ENCODE measurements around the gene TBC1D22A.

The TBC1D22A gene

DNA sequence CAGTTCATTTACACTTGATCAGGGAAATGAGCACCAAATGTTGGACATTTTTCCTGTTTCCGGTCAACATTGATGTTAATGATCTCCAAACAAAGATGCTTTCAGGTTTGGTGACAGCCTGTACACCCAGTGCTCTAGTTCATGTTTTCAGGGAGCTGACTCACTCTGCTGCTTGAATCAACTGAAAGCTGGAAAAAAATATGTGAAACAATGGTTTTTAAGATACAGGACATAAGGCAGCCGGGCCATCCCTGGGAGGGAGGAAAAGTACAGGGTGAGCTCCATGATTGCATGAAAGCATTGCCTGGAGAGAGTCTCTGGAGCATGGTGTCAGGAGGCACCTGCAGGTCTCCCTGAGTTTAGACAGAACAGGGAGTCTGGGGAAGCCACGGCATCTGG lies 259.6 kb downstream of the TBC1D22A start:
- H3K9me3 Mint-ChIP-seq, result peaks cover 17% of the 10 kb centered on the region
- H3K4me1 Mint-ChIP-seq (ENCODE audit: low read depth), result peaks cover 4% of the 10 kb centered on the region
- no peaks in the 10 kb centered on the region for H3K27me3 Mint-ChIP-seq (ENCODE audit: low read depth)
- H3K27ac Mint-ChIP-seq, result no peak overlapping the region
- no peak overlapping the region for H3K4me3 Mint-ChIP-seq
- H3K36me3 Mint-ChIP-seq (ENCODE audit: low read depth), result peaks cover 26% of the 10 kb centered on the region

DNA sequence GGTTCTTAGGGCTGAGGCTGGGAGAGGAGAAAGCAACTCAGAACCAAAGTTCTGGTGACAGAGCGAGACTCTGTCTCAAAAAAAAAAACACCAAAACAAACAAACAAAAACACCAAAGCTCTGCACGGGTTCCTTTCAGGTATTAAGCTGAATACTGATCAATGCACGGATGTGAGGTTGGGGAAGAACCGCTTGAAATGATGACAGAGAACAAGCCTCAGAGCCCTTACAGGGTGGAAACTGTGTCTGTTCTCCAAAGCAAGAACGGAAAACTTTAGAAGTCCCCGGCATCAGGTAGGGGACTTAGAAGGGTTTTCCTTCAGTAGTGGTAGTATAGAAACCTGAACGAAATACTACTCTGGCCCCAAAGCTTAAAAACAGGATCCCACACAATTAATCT lies 260.0 kb downstream of the TBC1D22A start:
- Mint-ChIP-seq H3K36me3 (ENCODE audit: low read depth) (peaks cover 25% of the 10 kb centered on the region), H3K27ac (no peak overlapping the region), H3K4me1 (ENCODE audit: low read depth) (peaks cover 4% of the 10 kb centered on the region), H3K27me3 (ENCODE audit: low read depth) (no peaks in the 10 kb centered on the region), H3K9me3 (peaks cover 17% of the 10 kb centered on the region), H3K4me3 (no peak overlapping the region)

GRCh38 chr22:47023871-47024270 lies 261.4 kb downstream of the TBC1D22A start:
- H3K27ac Mint-ChIP-seq, result no peak overlapping the region

DNA sequence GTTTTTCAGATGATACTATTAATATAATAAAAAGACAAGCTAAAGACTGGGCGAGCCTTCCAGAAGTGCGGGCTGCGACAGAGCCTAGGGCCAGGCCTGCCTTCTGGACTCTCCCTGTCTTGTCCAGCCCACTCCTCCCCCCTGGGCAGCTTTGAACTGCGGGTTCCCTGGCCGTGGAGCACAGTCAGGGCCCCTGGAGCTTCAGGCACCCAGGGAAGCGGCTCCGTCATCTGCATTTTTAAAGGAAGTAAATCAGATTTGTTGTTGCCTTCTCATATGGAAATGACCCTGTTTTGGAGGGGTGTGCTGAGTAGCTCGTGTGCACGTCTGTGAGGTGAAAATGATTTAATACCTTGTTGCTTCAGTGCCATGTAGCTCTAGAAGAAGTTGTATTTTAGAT lies 265.3 kb downstream of the TBC1D22A start:
- Mint-ChIP-seq H3K4me1 (ENCODE audit: low read depth) (no peaks in the 10 kb centered on the region), H3K4me3 (no peak overlapping the region), H3K36me3 (ENCODE audit: low read depth) (no peaks in the 10 kb centered on the region), H3K27me3 (ENCODE audit: low read depth) (no peaks in the 10 kb centered on the region), H3K9me3 (no peaks in the 10 kb centered on the region), H3K27ac (no peak overlapping the region)

More at GRCh38 chr22:47023871-47024270, 261.4 kb downstream of the TBC1D22A start:
- peaks cover 19% of the 10 kb centered on the region for H3K36me3 Mint-ChIP-seq (ENCODE audit: low read depth)
- H3K4me3 Mint-ChIP-seq, result no peak overlapping the region
- H3K9me3 Mint-ChIP-seq, result peaks cover 11% of the 10 kb centered on the region
- no peaks in the 10 kb centered on the region for H3K27me3 Mint-ChIP-seq (ENCODE audit: low read depth)
- peaks cover 4% of the 10 kb centered on the region for H3K4me1 Mint-ChIP-seq (ENCODE audit: low read depth)

DNA sequence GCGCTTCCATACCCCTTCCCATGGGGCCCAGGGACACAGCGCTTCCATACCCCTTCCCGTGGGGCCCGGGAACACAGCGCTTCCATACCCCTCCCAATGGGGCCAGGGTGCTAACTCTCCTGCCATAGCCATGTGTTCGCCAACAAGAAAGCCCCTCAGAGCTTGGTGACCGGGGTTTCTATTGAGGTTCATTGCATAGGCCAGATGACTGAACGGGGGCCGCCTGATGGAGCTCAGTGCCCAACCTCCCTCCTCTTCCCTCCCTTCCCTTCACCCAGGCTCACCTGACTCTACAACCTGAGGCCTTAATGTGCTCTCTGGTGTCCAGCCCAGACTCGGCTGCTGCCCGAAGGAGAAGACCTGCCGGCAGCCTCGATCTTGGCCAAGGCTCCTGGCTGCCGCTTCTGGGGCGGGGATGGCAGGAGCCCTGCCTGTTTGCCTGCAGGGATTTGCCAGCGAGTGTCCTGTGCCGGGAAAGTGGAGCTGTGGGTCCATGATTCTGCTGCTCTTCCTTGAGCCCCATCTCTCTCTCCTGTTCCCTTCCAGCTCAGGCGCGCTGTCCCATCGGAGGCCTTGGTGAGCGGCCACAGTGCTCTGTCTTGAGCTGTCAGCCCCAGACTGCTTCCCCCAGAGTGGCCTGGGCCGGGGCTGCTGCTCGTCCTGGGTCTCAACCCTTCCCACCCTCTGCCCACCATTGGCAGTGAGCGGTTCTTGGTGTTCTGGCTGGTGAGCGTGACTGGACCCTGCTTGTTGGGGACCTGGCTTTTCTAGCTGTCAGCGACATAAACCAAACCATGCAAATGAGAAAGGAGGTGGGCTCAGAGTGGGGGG lies 267.0 kb downstream of the TBC1D22A start:
- Mint-ChIP-seq H3K4me1 (ENCODE audit: low read depth) (no peaks in the 10 kb centered on the region), H3K27me3 (ENCODE audit: low read depth) (no peaks in the 10 kb centered on the region), H3K27ac (no peak overlapping the region), H3K4me3 (no peak overlapping the region), H3K9me3 (no peaks in the 10 kb centered on the region), H3K36me3 (ENCODE audit: low read depth) (no peaks in the 10 kb centered on the region)

GRCh38 chr22:47030143-47030661 lies 267.8 kb downstream of the TBC1D22A start:
- Mint-ChIP-seq H3K27me3 (ENCODE audit: low read depth) (no peaks in the 10 kb centered on the region), H3K36me3 (ENCODE audit: low read depth) (no peaks in the 10 kb centered on the region), H3K4me3 (no peak overlapping the region), H3K4me1 (ENCODE audit: low read depth) (no peaks in the 10 kb centered on the region), H3K27ac (no peak overlapping the region), H3K9me3 (no peaks in the 10 kb centered on the region)

- H3K27me3 Mint-ChIP-seq (ENCODE audit: low read depth), result no peaks in the 10 kb centered on the region
- H3K27ac Mint-ChIP-seq, result no peak overlapping the region
- no peak overlapping the region for H3K4me3 Mint-ChIP-seq
- no peaks in the 10 kb centered on the region for H3K36me3 Mint-ChIP-seq (ENCODE audit: low read depth)
- H3K9me3 Mint-ChIP-seq, result no peaks in the 10 kb centered on the region
- no peaks in the 10 kb centered on the region for H3K4me1 Mint-ChIP-seq (ENCODE audit: low read depth)
Measured at GRCh38 chr22:47030881-47031627, 268.6 kb downstream of the TBC1D22A start.

- H3K4me1 Mint-ChIP-seq (ENCODE audit: low read depth), result no peaks in the 10 kb centered on the region
- no peaks in the 10 kb centered on the region for H3K36me3 Mint-ChIP-seq (ENCODE audit: low read depth)
- H3K4me3 Mint-ChIP-seq, result no peak overlapping the region
- no peak overlapping the region for H3K27ac Mint-ChIP-seq
- H3K9me3 Mint-ChIP-seq, result no peaks in the 10 kb centered on the region
- no peaks in the 10 kb centered on the region for H3K27me3 Mint-ChIP-seq (ENCODE audit: low read depth)
Measured at GRCh38 chr22:47031628-47031915, 269.1 kb downstream of the TBC1D22A start.

DNA sequence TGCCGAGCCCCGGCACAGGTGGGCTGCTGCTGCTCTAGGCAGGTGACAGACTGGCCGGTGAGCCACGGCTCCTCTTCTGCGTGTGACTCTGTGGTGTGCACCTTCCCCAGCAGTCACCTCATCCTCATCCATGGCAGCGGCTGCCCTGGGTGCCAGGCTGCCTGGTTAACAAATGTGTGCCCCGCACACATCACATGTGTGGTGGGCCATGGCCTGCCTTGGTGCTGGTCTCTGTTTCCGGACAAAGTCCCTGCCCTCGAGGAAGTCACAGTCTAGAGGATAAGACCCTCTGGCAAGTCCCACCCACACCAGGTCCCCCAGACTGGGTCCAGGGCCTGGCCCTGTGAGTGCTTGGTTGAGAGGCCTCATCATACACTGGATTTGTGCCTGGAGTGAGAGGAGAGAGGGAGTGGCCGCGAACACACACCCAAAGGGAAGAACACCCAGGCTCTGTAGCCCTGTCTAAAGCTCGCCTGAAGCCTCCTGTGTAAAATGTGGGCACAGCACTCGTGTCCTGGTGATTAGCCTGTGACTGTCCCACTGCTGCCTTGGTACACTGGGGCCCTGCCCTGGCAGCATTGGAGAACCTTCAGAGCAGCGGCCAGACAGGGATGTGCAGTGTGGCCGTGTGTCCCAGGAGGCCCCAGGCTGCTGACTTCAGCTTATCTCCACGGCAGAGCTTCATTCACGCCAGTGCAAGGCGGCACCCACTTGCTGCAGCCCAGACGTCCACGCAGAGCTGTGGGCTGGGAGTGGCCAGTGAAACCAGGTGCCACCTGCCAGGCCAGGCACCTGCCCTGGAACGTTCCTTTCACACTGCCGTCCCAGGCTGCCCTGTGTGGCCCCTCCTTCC lies 269.9 kb downstream of the TBC1D22A start:
- Mint-ChIP-seq H3K27ac (no peak overlapping the region), H3K4me1 (ENCODE audit: low read depth) (no peaks in the 10 kb centered on the region), H3K36me3 (ENCODE audit: low read depth) (no peaks in the 10 kb centered on the region), H3K27me3 (ENCODE audit: low read depth) (no peaks in the 10 kb centered on the region), H3K4me3 (no peak overlapping the region), H3K9me3 (no peaks in the 10 kb centered on the region)

DNA sequence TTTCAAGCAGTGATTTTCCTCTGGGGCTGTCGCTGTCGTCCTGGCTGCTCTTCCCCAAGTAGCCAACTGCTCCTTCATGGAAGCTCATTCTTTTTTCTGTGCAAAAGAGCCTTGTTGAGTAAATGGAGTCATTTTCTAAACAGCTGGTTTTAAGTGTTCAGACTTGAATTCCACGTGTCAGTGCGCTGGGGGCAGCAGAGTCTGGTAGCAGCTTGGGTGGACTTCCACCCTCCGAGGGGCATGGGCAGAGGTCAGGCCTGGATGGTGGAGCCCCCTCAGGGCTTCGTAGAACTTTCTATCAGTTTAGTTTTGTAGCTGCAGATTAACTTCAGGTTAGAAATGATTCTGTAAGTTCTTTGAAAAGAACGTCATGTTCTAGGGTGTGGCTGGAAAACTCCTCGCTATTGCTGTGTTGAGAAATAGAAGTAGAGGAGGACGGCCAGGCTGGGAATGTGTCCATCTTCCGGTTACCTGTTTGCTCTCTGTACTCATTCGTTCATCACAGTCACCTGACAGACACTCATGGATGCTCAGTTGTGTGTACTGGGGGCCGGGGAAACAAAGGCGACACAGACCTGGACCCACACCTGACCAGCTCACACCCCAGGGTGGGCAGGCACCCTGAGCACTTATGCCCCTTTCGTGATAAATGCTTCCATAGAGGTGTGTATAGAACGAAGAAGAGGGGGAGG lies 270.7 kb downstream of the TBC1D22A start:
- no peaks in the 10 kb centered on the region for H3K27me3 Mint-ChIP-seq (ENCODE audit: low read depth)
- no peaks in the 10 kb centered on the region for H3K9me3 Mint-ChIP-seq
- no peaks in the 10 kb centered on the region for H3K36me3 Mint-ChIP-seq (ENCODE audit: low read depth)
- H3K4me3 Mint-ChIP-seq, result no peak overlapping the region
- H3K4me1 Mint-ChIP-seq (ENCODE audit: low read depth), result no peaks in the 10 kb centered on the region
- H3K27ac Mint-ChIP-seq, result no peak overlapping the region

- H3K4me1 Mint-ChIP-seq (ENCODE audit: low read depth), result no peaks in the 10 kb centered on the region
- no peaks in the 10 kb centered on the region for H3K27me3 Mint-ChIP-seq (ENCODE audit: low read depth)
- no peak overlapping the region for H3K4me3 Mint-ChIP-seq
- no peaks in the 10 kb centered on the region for H3K9me3 Mint-ChIP-seq
- no peak overlapping the region for H3K27ac Mint-ChIP-seq
- no peaks in the 10 kb centered on the region for H3K36me3 Mint-ChIP-seq (ENCODE audit: low read depth)
Measured at GRCh38 chr22:47033648-47034000, 271.2 kb downstream of the TBC1D22A start.

GRCh38 chr22:47034076-47034808 lies 271.8 kb downstream of the TBC1D22A start:
- Mint-ChIP-seq H3K9me3 (no peaks in the 10 kb centered on the region), H3K36me3 (ENCODE audit: low read depth) (no peaks in the 10 kb centered on the region), H3K27ac (no peak overlapping the region), H3K4me1 (ENCODE audit: low read depth) (no peaks in the 10 kb centered on the region), H3K27me3 (ENCODE audit: low read depth) (no peaks in the 10 kb centered on the region), H3K4me3 (no peak overlapping the region)

- no peaks in the 10 kb centered on the region for H3K4me1 Mint-ChIP-seq (ENCODE audit: low read depth)
- H3K27me3 Mint-ChIP-seq (ENCODE audit: low read depth), result no peaks in the 10 kb centered on the region
- H3K27ac Mint-ChIP-seq, result no peak overlapping the region
- H3K9me3 Mint-ChIP-seq, result no peaks in the 10 kb centered on the region
- peaks cover 1% of the 10 kb centered on the region for H3K36me3 Mint-ChIP-seq (ENCODE audit: low read depth)
- no peak overlapping the region for H3K4me3 Mint-ChIP-seq
Measured at GRCh38 chr22:47034905-47035419, 272.5 kb downstream of the TBC1D22A start.

All from T-helper 1 cell treated with Interleukin-12 subunit alpha and Interleukin-12 subunit beta and Interleukin-4 antibody, amounts not matched to agents 30 μg/mL and 1 μg/mL, for 36 hours (primary cell).